ENCODE measurements around the gene LIF.

- TF ChIP-seq CTCF (optimal IDR thresholded peaks at IDR 0.05 in 1 of 3, IDR thresholded peaks at IDR 0.05 in 1 of 3, conservative IDR thresholded peaks at IDR 0.05 in 1 of 3; ENCODE audit: extremely low read depth in 1 of 3, insufficient read depth in 2 of 3, low read length in 3 of 3) (no peak), EZH2 (IDR thresholded peaks at IDR 0.05; ENCODE audit: low read length) (no peak)
These were observed 42.0 kb upstream of the LIF start for GRCh38 chr22:30288419-30289140.
